MM.1S (cell line): Measurements from ENCODE around the gene THG1L.
"Not testable (repeated sequence)": the region's sequence is repeated elsewhere in the genome, so short reads cannot be mapped to it uniquely, and the experiment has no call there.

Experiments used
- EZH2 ChIP-seq: fragments of 300-600 bp; sonication (generic); optimal IDR thresholded peaks from 2 replicates; pipeline ENCODE3; 2017; ENCODE audit warnings: low read depth, mild to moderate bottlenecking, antibody characterized with exemption, low read length, mixed read lengths
- EZH2phosphoT487 ChIP-seq: fragments of 300-600 bp; sonication (generic); IDR thresholded peaks from 2 replicates; pipeline ENCODE4 v1.6.1; 2018; ENCODE audit warnings: antibody characterized with exemption, low read length
- TF ChIP-seq, protein P1 (sequence below): fragments of 300-600 bp; sonication (generic); IDR thresholded peaks from 2 replicates; pipeline ENCODE4 v1.5.1; 2016; ENCODE audit warnings: antibody characterized with exemption, low read length, mixed read lengths

GRCh38 chr5:157686276-157687197 is 44.7 kb upstream of the THG1L start:
- not testable (repeated sequence) for TF ChIP-seq EZH2, EZH2phosphoT487
- TF ChIP-seq, protein P1, sequence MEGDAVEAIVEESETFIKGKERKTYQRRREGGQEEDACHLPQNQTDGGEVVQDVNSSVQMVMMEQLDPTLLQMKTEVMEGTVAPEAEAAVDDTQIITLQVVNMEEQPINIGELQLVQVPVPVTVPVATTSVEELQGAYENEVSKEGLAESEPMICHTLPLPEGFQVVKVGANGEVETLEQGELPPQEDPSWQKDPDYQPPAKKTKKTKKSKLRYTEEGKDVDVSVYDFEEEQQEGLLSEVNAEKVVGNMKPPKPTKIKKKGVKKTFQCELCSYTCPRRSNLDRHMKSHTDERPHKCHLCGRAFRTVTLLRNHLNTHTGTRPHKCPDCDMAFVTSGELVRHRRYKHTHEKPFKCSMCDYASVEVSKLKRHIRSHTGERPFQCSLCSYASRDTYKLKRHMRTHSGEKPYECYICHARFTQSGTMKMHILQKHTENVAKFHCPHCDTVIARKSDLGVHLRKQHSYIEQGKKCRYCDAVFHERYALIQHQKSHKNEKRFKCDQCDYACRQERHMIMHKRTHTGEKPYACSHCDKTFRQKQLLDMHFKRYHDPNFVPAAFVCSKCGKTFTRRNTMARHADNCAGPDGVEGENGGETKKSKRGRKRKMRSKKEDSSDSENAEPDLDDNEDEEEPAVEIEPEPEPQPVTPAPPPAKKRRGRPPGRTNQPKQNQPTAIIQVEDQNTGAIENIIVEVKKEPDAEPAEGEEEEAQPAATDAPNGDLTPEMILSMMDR, result not testable (repeated sequence)
